ENCODE measurements around the gene IGSF9.

- TF ChIP-seq CTCF (conservative IDR thresholded peaks at IDR 0.05) (no peak), EZH2 (IDR thresholded peaks at IDR 0.05; ENCODE audit: low read depth) (no peak)
These were observed 44.6 kb upstream of the IGSF9 start for GRCh38 chr1:159990005-159990404.

All from PC-9 (cell line).